Panc1 (cell line): ENCODE data around the gene MTOR.

Source experiments
- POLR2AphosphoS5 ChIP-seq: IDR thresholded peaks from 2 replicates; pipeline ENCODE4 v1.6.1; 2012; ENCODE audit warnings: mild to moderate bottlenecking, low read depth, low read length, moderate library complexity
- TF ChIP-seq, protein P1 (sequence below): fragments of 450-650 bp; IDR thresholded peaks from 2 replicates; pipeline ENCODE4 v1.5.1; 2017; ENCODE audit warnings: mild to moderate bottlenecking

DNA sequence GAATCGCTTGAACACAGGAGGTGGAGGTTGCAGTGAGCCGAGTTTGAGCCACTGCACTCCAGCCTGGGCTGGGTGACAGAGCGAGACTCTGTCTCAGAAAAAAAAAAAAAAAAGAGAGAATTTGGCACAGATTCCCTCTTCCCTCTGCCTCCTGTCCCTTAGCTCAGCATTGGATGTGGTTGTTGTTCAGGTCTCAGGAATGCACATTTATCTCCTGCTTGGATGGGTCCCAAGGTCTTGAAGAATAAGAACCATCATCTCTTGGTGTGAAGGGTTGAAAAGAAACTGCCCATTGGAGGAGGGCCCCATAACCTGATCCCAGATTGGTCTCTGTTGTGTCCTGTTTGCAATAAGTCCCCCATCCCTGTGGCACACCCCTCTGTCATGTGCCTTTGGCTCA, 45.5 kb upstream of the MTOR start:
- TF ChIP-seq, protein P1, sequence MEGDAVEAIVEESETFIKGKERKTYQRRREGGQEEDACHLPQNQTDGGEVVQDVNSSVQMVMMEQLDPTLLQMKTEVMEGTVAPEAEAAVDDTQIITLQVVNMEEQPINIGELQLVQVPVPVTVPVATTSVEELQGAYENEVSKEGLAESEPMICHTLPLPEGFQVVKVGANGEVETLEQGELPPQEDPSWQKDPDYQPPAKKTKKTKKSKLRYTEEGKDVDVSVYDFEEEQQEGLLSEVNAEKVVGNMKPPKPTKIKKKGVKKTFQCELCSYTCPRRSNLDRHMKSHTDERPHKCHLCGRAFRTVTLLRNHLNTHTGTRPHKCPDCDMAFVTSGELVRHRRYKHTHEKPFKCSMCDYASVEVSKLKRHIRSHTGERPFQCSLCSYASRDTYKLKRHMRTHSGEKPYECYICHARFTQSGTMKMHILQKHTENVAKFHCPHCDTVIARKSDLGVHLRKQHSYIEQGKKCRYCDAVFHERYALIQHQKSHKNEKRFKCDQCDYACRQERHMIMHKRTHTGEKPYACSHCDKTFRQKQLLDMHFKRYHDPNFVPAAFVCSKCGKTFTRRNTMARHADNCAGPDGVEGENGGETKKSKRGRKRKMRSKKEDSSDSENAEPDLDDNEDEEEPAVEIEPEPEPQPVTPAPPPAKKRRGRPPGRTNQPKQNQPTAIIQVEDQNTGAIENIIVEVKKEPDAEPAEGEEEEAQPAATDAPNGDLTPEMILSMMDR: no peak
- no peak for TF ChIP-seq POLR2AphosphoS5
